GM21529 (cell line): ENCODE measurements around the gene CARF.
"Not testable (repeated sequence)": the region's sequence is repeated elsewhere in the genome, so short reads cannot be mapped to it uniquely, and the experiment has no call there.

Experiments
- ATAC-seq: cut with Tn5 transposase; IDR thresholded peaks from one replicate; pipeline ENCODE4 v1.9.1; 2021; ENCODE audit not compliant: unreplicated experiment

The CARF gene

GRCh38 chr2:202911512-202912341 is at the start of gene CARF, which contains the start of gene WDR12:
TSS of gene CARF (plus strand) at chr2:202912275. CDS start at chr2:202941903, 29,628 bp downstream.
TSS of gene WDR12 (minus strand) at chr2:202911673. CDS start at chr2:202911476, 197 bp downstream.
- peak; percentile 75 for ATAC-seq

- ATAC-seq: peak; percentile 83
These were observed 41.4 kb upstream of the CARF start for GRCh38 chr2:202870431-202871299.

DNA sequence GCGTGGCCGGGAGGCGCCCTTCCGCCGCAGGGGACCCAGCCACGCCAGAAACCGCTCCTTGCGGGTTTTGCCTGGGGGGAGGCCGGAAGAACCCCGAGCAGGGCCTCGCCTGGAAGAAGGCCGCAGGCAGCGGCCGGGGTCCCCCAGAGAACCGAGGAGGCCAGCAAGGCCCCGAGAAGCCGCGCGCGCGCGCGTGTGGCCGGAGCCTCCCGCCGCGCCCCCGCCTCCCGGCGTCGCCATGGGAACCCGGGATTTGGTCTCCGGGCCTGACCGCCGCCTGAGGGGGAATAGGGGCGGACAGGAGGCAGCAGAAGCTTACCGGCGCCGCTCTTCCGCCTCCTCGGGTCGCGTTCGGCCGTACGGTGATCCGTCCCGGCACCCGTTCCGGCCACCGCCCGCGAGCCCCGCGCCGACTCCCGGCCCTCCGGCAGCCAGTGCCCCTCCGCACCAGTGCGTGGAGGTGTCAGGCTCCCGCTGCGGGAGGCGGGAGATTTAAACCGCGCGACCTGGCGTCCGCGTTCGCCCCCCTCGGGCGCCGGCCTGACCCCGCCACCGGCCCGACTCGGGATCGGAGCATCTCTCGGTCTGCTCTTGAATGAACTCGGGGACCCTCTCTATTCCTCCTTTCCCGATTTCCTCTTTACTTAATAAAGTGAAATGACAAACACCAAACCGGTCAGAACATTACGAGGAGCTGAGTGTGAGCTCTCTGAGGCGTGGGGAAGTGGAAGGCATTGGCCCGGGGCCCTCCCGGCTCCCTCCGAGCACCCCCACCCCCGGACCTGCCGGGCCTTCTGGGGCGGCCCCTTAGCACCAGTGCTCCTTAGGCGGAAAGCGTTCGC is 40.6 kb upstream of the CARF start, which contains the start of gene ICA1L:
Gene ICA1L (minus strand): TSS at position 467 of the 842 bp plus-strand sequence. CDS start 42,757 bp downstream, outside the sequence.
- ATAC-seq: peak; percentile 58

GRCh38 chr2:202877699-202878098 is 34.4 kb upstream of the CARF start:
- ATAC-seq: no peak

- ATAC-seq: no peak
These were observed 30.5 kb upstream of the CARF start for GRCh38 chr2:202881570-202881969.

DNA sequence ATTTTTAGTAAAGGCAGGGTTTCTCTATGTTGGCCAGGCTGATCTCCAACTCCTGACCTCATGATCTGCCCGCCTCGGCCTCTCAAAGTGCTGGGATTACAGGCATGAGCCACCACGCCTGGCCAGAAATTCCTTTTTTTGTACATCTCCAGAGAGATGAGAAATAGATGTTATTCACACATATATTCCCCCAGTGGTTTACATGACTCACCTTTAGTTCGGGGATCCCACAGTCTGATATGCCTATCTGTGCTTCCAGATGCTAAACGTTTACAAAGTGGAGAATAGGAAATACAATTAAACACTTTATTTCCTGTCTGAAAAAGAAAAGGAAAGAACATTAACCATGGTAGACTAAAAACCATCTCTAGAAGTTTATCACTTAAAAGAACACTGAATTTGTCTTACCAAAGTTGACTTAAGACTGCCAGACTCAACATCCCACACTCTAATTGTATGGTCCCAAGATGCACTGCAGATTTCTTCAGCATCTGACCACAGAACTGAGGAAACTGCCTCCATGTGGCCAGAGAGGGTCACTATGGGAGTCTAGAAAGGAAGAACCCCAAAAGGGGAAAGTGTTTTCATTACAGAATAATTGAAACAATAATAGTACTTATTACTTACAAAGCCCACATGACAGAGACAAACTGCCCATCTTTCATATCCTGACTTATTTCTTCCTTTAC is 27.9 kb upstream of the CARF start:
- ATAC-seq: no peak

DNA sequence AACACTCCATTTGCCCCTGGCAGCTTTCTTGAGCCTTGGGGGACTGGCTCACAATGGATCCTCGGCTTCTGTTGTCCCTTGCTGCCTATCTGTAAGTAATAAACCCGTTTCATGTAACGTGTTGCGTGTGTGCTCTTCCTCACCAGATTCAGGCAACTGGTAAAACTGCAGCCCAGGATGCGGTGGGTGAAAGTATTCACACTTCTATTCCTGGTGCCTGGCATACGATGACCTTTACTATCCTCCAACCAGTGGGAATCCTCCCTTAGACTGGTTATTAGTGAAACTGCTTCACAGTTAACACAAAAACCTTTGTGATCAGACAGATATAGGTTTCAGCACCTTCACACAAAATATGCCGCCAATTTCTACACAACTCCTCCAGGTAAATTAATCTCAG is 26.9 kb upstream of the CARF start:
- no peak for ATAC-seq

DNA sequence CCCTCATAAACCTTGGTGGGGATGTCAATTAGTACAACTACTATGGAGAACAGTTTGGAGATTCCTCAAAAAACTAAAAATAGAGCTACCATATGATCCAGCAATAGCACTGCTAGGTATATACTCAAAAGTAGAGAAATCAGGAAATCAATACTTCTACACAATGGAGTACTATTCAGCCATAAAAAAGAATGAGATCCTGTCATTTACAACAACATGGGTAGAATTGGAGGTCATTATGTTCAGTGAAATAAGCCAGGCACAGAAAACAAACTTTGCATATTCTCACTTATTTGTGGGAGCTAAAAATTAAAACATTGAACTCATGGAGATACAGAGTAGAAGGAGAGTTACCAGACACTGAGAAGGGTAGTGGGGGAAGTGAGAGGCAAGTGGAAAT is 6.6 kb upstream of the CARF start:
- not testable (repeated sequence) for ATAC-seq

GRCh38 chr2:202908186-202908585 is 3.9 kb upstream of the CARF start:
- ATAC-seq: no peak

GRCh38 chr2:202909394-202910192 is 2.5 kb upstream of the CARF start:
- ATAC-seq: no peak

DNA sequence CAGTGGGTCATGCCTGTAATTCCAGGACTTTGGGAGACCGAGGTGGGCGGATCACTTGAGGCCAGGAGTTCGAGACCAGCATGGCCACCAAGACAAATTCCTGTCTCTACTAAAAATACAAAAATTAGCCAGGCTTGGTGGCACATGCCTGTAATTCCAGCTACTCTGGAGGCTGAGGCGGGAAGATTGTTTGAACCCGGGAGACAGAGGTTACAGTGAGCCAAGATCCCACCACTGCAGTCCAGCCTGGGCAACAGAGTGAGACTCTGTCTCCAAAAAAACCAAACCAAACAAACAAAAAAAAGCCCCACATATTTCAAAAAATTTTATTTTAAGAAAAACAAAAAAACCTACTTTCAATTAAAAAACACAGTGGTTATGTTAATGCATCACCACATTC is 1.8 kb upstream of the CARF start:
- ATAC-seq: not testable (repeated sequence)

- ATAC-seq: no peak
These were observed 1.4 kb upstream of the CARF start for GRCh38 chr2:202910698-202911097.

- ATAC-seq: peak; percentile 15
These were observed 918 bp upstream of the CARF start for GRCh38 chr2:202911203-202911511.

GRCh38 chr2:202912342-202913201 is 497 bp downstream of the CARF start:
- ATAC-seq: peak; percentile 66

DNA sequence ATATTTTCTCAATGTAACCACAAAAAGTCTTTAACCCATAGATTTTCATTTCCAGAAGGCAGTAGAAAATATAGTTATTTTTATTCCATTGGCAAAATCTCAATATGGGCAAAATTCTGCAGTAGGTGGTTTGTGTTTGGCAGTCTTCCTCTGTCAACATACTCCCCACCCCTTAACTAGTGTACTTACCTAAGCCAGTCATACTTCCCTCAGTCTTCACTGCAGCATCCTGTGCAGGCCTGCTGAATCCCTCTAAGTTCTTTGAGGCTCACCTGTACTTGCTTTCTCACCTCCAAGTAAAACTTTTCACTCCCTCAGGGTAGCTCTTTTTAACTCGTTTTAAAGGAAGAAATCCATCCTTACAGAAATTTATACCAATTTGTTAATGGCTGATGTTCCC is 6.8 kb downstream of the CARF start:
- no peak for ATAC-seq

GRCh38 chr2:202932425-202933138 is 20.5 kb downstream of the CARF start:
- ATAC-seq: no peak

DNA sequence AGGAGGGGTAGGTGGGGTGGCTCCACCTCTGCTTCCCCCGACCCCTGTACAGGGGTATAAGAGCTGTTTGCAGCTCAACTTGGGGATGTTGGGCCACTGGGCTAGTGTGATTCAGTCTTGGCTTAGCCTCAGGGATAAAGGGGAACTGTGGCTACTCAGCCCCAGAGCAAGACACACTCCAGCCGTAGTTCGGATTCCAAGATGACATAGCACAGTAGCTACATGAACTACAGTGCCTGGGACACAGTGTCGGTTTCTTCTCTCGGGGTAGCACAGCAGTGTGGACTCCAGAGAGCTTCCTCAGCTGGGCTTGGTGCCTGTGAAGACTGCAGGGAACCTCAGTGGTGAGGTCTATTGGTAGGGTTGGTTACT is 21.1 kb downstream of the CARF start:
- no peak for ATAC-seq

DNA sequence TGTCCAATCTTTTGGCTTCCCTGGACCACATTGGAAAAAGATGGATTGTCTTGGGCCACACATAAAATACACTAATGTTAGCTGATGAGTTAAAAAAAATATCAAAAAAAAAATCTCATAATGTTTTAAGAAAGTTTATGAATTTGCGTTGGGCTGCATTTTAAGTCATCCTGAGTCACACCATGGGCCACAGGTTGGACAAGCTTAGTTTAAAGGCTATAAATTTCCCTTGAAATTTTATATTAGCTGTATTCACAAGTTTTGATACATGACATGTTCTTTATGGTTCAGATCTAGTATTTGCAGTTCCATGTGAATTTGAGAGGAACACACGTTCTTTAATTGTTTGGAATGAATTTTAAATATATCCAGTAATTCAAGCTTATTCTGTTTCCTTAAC is 21.9 kb downstream of the CARF start:
- ATAC-seq: no peak
